Measurements from ENCODE around the gene AGBL1.

Gene AGBL1

GRCh38 chr15:86849558-86850285 lies 770.1 kb downstream of the AGBL1 start:
- no peak overlapping the region for H3K4me3 ChIP-seq (replicated peaks; ENCODE audit: low read depth, low read length)
- DNase-seq (ENCODE audit: low read depth): no peak
- TF ChIP-seq, protein P1, sequence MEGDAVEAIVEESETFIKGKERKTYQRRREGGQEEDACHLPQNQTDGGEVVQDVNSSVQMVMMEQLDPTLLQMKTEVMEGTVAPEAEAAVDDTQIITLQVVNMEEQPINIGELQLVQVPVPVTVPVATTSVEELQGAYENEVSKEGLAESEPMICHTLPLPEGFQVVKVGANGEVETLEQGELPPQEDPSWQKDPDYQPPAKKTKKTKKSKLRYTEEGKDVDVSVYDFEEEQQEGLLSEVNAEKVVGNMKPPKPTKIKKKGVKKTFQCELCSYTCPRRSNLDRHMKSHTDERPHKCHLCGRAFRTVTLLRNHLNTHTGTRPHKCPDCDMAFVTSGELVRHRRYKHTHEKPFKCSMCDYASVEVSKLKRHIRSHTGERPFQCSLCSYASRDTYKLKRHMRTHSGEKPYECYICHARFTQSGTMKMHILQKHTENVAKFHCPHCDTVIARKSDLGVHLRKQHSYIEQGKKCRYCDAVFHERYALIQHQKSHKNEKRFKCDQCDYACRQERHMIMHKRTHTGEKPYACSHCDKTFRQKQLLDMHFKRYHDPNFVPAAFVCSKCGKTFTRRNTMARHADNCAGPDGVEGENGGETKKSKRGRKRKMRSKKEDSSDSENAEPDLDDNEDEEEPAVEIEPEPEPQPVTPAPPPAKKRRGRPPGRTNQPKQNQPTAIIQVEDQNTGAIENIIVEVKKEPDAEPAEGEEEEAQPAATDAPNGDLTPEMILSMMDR (IDR thresholded peaks at IDR 0.05; ENCODE audit: low read length, missing control alignments): no peak

DNA sequence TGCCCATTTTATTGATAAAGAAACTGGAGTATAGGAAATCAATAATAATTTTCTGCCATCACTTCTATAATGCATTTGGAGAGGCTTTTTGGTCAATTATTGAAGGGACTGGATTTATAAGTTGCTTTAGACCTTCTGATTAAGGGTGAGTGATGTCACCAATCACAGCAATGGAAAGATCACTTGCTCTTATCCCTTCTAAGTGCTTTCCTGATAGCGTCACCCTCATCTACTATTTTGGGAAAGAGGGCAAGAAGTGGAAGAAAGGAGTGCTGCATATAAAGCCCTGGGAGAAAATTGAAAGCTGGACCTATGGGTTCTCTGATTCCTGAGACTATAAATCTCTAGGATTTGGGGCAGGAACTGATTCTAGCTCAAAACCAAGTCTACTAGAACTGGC lies 771.3 kb downstream of the AGBL1 start:
- no peak for DNase-seq (ENCODE audit: low read depth)
- H3K4me3 ChIP-seq (replicated peaks; ENCODE audit: low read depth, low read length): no peak overlapping the region
- TF ChIP-seq, protein P1 (IDR thresholded peaks at IDR 0.05; ENCODE audit: low read length, missing control alignments): no peak

DNA sequence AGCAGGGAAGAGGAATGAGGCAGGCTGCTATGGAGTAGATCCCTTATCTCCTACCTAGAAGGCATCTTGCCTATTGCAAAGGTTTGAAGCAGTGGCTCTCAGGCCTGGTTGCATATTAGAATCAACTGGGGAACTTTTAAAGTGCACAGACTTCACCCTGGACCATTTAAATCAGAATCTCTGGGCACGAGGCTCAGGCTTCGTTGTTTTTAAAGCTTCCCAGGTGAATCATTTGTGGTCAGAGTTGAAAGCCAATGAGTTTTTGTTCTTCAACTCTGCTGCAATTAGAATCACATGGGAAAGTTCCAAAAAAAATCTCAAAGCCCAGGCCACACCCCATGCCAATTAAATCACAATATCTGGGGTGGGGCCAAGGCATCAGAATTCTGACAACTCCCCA lies 773.1 kb downstream of the AGBL1 start:
- H3K4me3 ChIP-seq (replicated peaks; ENCODE audit: low read depth, low read length): no peak overlapping the region
- DNase-seq (ENCODE audit: low read depth): no peak
- TF ChIP-seq, protein P1 (IDR thresholded peaks at IDR 0.05; ENCODE audit: low read length, missing control alignments): no peak

GRCh38 chr15:86854176-86854575 lies 774.5 kb downstream of the AGBL1 start:
- DNase-seq (ENCODE audit: low read depth): no peak
- TF ChIP-seq, protein P1 (IDR thresholded peaks at IDR 0.05; ENCODE audit: low read length, missing control alignments): no peak
- H3K4me3 ChIP-seq (replicated peaks; ENCODE audit: low read depth, low read length): no peak overlapping the region

GRCh38 chr15:86855307-86856291 lies 775.9 kb downstream of the AGBL1 start:
- no peak for DNase-seq (ENCODE audit: low read depth)
- TF ChIP-seq, protein P1 (IDR thresholded peaks at IDR 0.05; ENCODE audit: low read length, missing control alignments): no peak
- H3K4me3 ChIP-seq (replicated peaks; ENCODE audit: low read depth, low read length): no peak overlapping the region

- no peak for DNase-seq (ENCODE audit: low read depth)
- H3K4me3 ChIP-seq (replicated peaks; ENCODE audit: low read depth, low read length): no peak overlapping the region
- TF ChIP-seq, protein P1 (IDR thresholded peaks at IDR 0.05; ENCODE audit: low read length, missing control alignments): no peak
Observed at GRCh38 chr15:86857701-86858100, 778.0 kb downstream of the AGBL1 start.

Data from fibroblast of pulmonary artery (primary cell).